Hepatocyte (in vitro differentiated cells): ENCODE results near the gene RTP1. TPM values are rescaled to one million over a fixed set of nuclear protein-coding genes. Genes with fewer than 3 reads are reported as not detected.

Source experiments
- DNase-seq: peaks from one replicate; pipeline ENCODE4 v3.0.0-alpha.2; 2016; ENCODE audit warnings: low spot score
- H2AFZ ChIP-seq: fragments of 200-600 bp; sonication (generic); 2 replicates; pipeline ENCODE4 v1.6.0; 2016; ENCODE audit warnings: antibody characterized with exemption, mild to moderate bottlenecking
- H3K27ac ChIP-seq: fragments of 200-600 bp; sonication (generic); 2 replicates; pipeline ENCODE4 v1.5.1; 2016; ENCODE audit warnings: mild to moderate bottlenecking
- H3K27me3 ChIP-seq: fragments of 200-600 bp; sonication (generic); 2 replicates; pipeline ENCODE4 v1.6.1; 2016
- H3K36me3 ChIP-seq: fragments of 200-600 bp; sonication (generic); replicated peaks from 2 replicates; pipeline ENCODE4 v1.5.1; 2016; ENCODE audit warnings: low read depth; ENCODE audit not compliant: insufficient read depth
- H3K4me1 ChIP-seq: fragments of 200-600 bp; sonication (generic); 2 replicates; pipeline ENCODE4 v1.5.1; 2016; ENCODE audit warnings: mild to moderate bottlenecking, moderate library complexity; ENCODE audit not compliant: insufficient read depth
- H3K4me2 ChIP-seq: fragments of 200-600 bp; sonication (generic); 2 replicates; pipeline ENCODE4 v1.6.0; 2016
- H3K4me3 ChIP-seq: fragments of 200-600 bp; sonication (generic); 2 replicates; pipeline ENCODE4 v1.5.1; 2016; ENCODE audit warnings: mild to moderate bottlenecking
- H3K79me2 ChIP-seq: fragments of 200-600 bp; sonication (generic); 2 replicates; pipeline ENCODE4 v1.6.0; 2017; ENCODE audit warnings: mild to moderate bottlenecking
- H3K9me2 ChIP-seq: fragments of 200-600 bp; sonication (generic); replicated peaks from 2 replicates; pipeline ENCODE4 v1.6.0; 2017; ENCODE audit warnings: mild to moderate bottlenecking; ENCODE audit not compliant: insufficient read depth
- H3K9me3 ChIP-seq: fragments of 200-600 bp; sonication (generic); 2 replicates; pipeline ENCODE4 v1.5.1; 2016; ENCODE audit warnings: low read depth, mild to moderate bottlenecking
- H4K20me1 ChIP-seq: fragments of 200-600 bp; sonication (generic); 2 replicates; pipeline ENCODE4 v1.6.0; 2016; ENCODE audit warnings: mild to moderate bottlenecking; ENCODE audit not compliant: insufficient read depth, poor library complexity, severe bottlenecking
- EZH2 ChIP-seq: fragments of 200-600 bp; sonication (generic); IDR thresholded peaks from 2 replicates; pipeline ENCODE4 v1.6.1; 2016; ENCODE audit warnings: antibody characterized with exemption, mild to moderate bottlenecking, borderline replicate concordance
- EZH2phosphoT487 ChIP-seq: fragments of 200-600 bp; sonication (generic); IDR thresholded peaks from one replicate; pipeline ENCODE4 v1.6.1; 2018; ENCODE audit warnings: antibody characterized with exemption, mild to moderate bottlenecking, low read depth, moderate library complexity; ENCODE audit not compliant: unreplicated experiment, severe bottlenecking
- WGBS: methylation state at CpG from one replicate; pipeline ENCODE4 v1.1.6; 2016; ENCODE audit warnings: low lambda C conversion rate; ENCODE audit errors: missing lambda C conversion rate; 5-methylcytosine and 5-hydroxymethylcytosine counted together
- polyA plus RNA-seq: library from polyadenylated mRNA; unstranded; fragments of >200 nt; fragmentation: Nextera tagmentation; extraction: Ambion mirVana; gene quantifications from 2 replicates; pipeline ENCODE4 v1.2.1, GENCODE V29; 2016
- total RNA-seq: library from RNA; depleted of rRNA; stranded (reverse); fragments of >200 nt; gene quantifications from 2 replicates; pipeline ENCODE4 v1.2.3, GENCODE V29; 2014
- TF ChIP-seq, protein P1 (sequence below): fragments of 200-600 bp; sonication (generic); IDR thresholded peaks from 2 replicates; pipeline ENCODE4 v1.5.1; 2016; ENCODE audit warnings: antibody characterized with exemption, mild to moderate bottlenecking; ENCODE audit not compliant: poor library complexity

The RTP1 gene
- total and polyA plus RNA-seq, 2 experiments from 2014 or later = not detected

GRCh38 chr3:187215460-187215859 lies 18.2 kb downstream of the RTP1 start:
- H3K9me2 ChIP-seq = no peaks in the 10 kb centered on the region
- H3K4me3 ChIP-seq = no peak overlapping the region
- no peaks in the 10 kb centered on the region for H3K36me3 ChIP-seq
- WGBS = 93% methylated on average over 5 of the region's 5 CpGs
- no peak overlapping the region for H2AFZ ChIP-seq
- peaks cover 6% of the 10 kb centered on the region for H3K4me1 ChIP-seq
- no peak for DNase-seq
- H3K9me3 ChIP-seq = no peaks in the 10 kb centered on the region
- no peaks in the 10 kb centered on the region for H4K20me1 ChIP-seq
- H3K27ac ChIP-seq = no peak overlapping the region
- TF ChIP-seq, protein P1, sequence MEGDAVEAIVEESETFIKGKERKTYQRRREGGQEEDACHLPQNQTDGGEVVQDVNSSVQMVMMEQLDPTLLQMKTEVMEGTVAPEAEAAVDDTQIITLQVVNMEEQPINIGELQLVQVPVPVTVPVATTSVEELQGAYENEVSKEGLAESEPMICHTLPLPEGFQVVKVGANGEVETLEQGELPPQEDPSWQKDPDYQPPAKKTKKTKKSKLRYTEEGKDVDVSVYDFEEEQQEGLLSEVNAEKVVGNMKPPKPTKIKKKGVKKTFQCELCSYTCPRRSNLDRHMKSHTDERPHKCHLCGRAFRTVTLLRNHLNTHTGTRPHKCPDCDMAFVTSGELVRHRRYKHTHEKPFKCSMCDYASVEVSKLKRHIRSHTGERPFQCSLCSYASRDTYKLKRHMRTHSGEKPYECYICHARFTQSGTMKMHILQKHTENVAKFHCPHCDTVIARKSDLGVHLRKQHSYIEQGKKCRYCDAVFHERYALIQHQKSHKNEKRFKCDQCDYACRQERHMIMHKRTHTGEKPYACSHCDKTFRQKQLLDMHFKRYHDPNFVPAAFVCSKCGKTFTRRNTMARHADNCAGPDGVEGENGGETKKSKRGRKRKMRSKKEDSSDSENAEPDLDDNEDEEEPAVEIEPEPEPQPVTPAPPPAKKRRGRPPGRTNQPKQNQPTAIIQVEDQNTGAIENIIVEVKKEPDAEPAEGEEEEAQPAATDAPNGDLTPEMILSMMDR = no peak
- TF ChIP-seq EZH2phosphoT487 = no peak
- no peak for TF ChIP-seq EZH2
- H3K79me2 ChIP-seq = no peaks in the 10 kb centered on the region
- H3K4me2 ChIP-seq = no peak overlapping the region
- H3K27me3 ChIP-seq = no peaks in the 10 kb centered on the region

DNA sequence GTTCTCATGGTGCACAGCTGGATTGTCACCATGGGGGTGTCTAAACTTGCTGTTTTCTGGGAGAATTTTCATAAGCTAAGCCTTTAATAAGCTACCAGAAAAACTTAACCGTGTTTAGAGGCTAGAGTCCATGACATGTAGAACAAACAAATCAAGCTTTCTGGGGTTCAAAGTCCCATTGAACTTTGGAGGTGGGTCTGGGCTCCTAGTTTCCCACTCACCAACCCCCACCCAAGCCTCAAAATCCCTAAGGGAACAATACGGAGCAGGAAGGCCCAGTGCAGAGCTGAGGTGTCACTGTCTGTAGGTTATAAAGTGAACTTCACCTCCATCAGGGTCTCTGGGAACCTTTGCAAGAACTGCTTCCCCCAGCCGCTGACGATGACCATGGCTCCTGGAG lies 25.5 kb downstream of the RTP1 start:
- no peak for TF ChIP-seq EZH2phosphoT487
- 73% methylated on average over 4 of the region's 4 CpGs for WGBS
- H3K4me3 ChIP-seq = no peak overlapping the region
- DNase-seq = no peak
- H3K79me2 ChIP-seq = no peaks in the 10 kb centered on the region
- H3K9me2 ChIP-seq = no peaks in the 10 kb centered on the region
- H3K4me1 ChIP-seq = peaks cover 7% of the 10 kb centered on the region
- H4K20me1 ChIP-seq = no peaks in the 10 kb centered on the region
- H3K36me3 ChIP-seq = no peaks in the 10 kb centered on the region
- H3K4me2 ChIP-seq = peak overlapping the region; percentile 62
- H3K9me3 ChIP-seq = no peaks in the 10 kb centered on the region
- H2AFZ ChIP-seq = no peak overlapping the region
- H3K27me3 ChIP-seq = no peaks in the 10 kb centered on the region
- H3K27ac ChIP-seq = peak overlapping the region; percentile 55

GRCh38 chr3:187223799-187224198 lies 26.5 kb downstream of the RTP1 start:
- Histone ChIP-seq H3K9me2 (no peaks in the 10 kb centered on the region), H3K79me2 (no peaks in the 10 kb centered on the region), H3K4me1 (peaks cover 7% of the 10 kb centered on the region), H3K36me3 (no peaks in the 10 kb centered on the region), H4K20me1 (no peaks in the 10 kb centered on the region), H2AFZ (no peak overlapping the region), H3K4me2 (no peak overlapping the region), H3K27me3 (no peaks in the 10 kb centered on the region), H3K4me3 (no peak overlapping the region), H3K9me3 (no peaks in the 10 kb centered on the region), H3K27ac (peak overlapping the region; percentile 55)
- TF ChIP-seq EZH2 (no peak), EZH2phosphoT487 (no peak)
- TF ChIP-seq, protein P1 = no peak
- peak; percentile 34 for DNase-seq
- WGBS = 71% methylated on average over 3 of the region's 3 CpGs

DNA sequence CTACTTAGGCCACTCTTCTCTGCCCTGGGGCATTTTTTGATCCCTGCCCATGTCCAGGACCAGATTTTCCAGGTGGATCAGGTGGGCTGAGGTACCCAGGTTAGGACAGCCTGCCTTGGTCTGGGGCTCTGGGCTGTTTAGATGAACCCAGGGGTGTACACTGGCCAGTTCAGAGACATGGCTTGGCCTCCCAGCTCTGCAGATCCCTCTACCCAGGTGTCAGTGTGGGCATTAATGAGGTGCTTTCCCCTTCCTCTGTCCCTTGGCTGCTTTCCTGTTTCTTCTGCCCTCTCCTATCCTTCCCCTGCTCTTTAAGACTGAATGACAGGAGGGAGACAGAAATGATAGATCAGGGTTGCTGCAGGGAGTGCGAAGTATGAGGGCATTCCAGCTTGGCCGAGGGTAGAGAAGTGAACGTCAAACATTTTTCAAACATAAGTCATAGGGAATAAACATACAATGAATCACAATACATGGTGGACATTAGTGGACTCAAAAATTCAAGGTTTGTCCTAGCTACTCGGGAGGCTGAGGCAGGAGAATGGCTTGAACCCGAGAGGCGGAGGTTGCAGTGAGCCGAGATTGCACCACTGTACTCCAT lies 30.5 kb downstream of the RTP1 start:
- no peaks in the 10 kb centered on the region for H3K79me2 ChIP-seq
- no peak overlapping the region for H2AFZ ChIP-seq
- DNase-seq = no peak
- H4K20me1 ChIP-seq = no peaks in the 10 kb centered on the region
- no peaks in the 10 kb centered on the region for H3K4me1 ChIP-seq
- H3K27me3 ChIP-seq = no peaks in the 10 kb centered on the region
- TF ChIP-seq, protein P1 = no peak
- TF ChIP-seq EZH2phosphoT487 (no peak), EZH2 (no peak)
- H3K9me2 ChIP-seq = no peaks in the 10 kb centered on the region
- no peaks in the 10 kb centered on the region for H3K9me3 ChIP-seq
- no peak overlapping the region for H3K27ac ChIP-seq
- H3K36me3 ChIP-seq = no peaks in the 10 kb centered on the region
- no peak overlapping the region for H3K4me3 ChIP-seq
- 90% methylated on average over 7 of the region's 7 CpGs for WGBS
- H3K4me2 ChIP-seq = no peak overlapping the region
